ENCODE data around the gene EPGN.

Gene EPGN

GRCh38 chr4:74283614-74284013 lies 24.7 kb upstream of the EPGN start:
- H3K27ac ChIP-seq (ENCODE audit: low read depth, low read length) = no peak overlapping the region

GRCh38 chr4:74284053-74284452 lies 24.2 kb upstream of the EPGN start:
- Histone ChIP-seq H3K9ac (ENCODE audit: low read depth, low read length) (no peak overlapping the region), H3K27me3 (ENCODE audit: control insufficient read depth, insufficient read depth, low read length) (no peaks in the 10 kb centered on the region), H3K36me3 (ENCODE audit: control insufficient read depth, insufficient read depth, low read length) (no peaks in the 10 kb centered on the region), H3K9me3 (ENCODE audit: control insufficient read depth, insufficient read depth, low read length) (no peaks in the 10 kb centered on the region), H3K4me1 (ENCODE audit: control insufficient read depth, insufficient read depth, low read length) (no peaks in the 10 kb centered on the region), H3K27ac (ENCODE audit: low read depth, low read length) (no peak overlapping the region), H3K4me3 (ENCODE audit: low read depth, low read length) (no peak overlapping the region)

More at GRCh38 chr4:74283614-74284013, 24.7 kb upstream of the EPGN start:
- H3K9ac ChIP-seq (ENCODE audit: low read depth, low read length) = no peak overlapping the region
- no peaks in the 10 kb centered on the region for H3K4me1 ChIP-seq (ENCODE audit: control insufficient read depth, insufficient read depth, low read length)
- H3K9me3 ChIP-seq (ENCODE audit: control insufficient read depth, insufficient read depth, low read length) = no peaks in the 10 kb centered on the region
- no peaks in the 10 kb centered on the region for H3K36me3 ChIP-seq (ENCODE audit: control insufficient read depth, insufficient read depth, low read length)
- no peaks in the 10 kb centered on the region for H3K27me3 ChIP-seq (ENCODE audit: control insufficient read depth, insufficient read depth, low read length)
- H3K4me3 ChIP-seq (ENCODE audit: low read depth, low read length) = no peak overlapping the region

- Histone ChIP-seq H3K27me3 (ENCODE audit: control insufficient read depth, insufficient read depth, low read length) (no peaks in the 10 kb centered on the region), H3K27ac (ENCODE audit: low read depth, low read length) (no peak overlapping the region), H3K36me3 (ENCODE audit: control insufficient read depth, insufficient read depth, low read length) (no peaks in the 10 kb centered on the region), H3K4me3 (ENCODE audit: low read depth, low read length) (no peak overlapping the region), H3K9me3 (ENCODE audit: control insufficient read depth, insufficient read depth, low read length) (no peaks in the 10 kb centered on the region), H3K4me1 (ENCODE audit: control insufficient read depth, insufficient read depth, low read length) (no peaks in the 10 kb centered on the region), H3K9ac (ENCODE audit: low read depth, low read length) (no peak overlapping the region)
Measured at GRCh38 chr4:74287164-74287563, 21.1 kb upstream of the EPGN start.

- no peaks in the 10 kb centered on the region for H3K36me3 ChIP-seq (ENCODE audit: control insufficient read depth, insufficient read depth, low read length)
- no peak overlapping the region for H3K9ac ChIP-seq (ENCODE audit: low read depth, low read length)
- no peaks in the 10 kb centered on the region for H3K4me1 ChIP-seq (ENCODE audit: control insufficient read depth, insufficient read depth, low read length)
- no peaks in the 10 kb centered on the region for H3K9me3 ChIP-seq (ENCODE audit: control insufficient read depth, insufficient read depth, low read length)
- H3K4me3 ChIP-seq (ENCODE audit: low read depth, low read length) = no peak overlapping the region
- H3K27ac ChIP-seq (ENCODE audit: low read depth, low read length) = no peak overlapping the region
- H3K27me3 ChIP-seq (ENCODE audit: control insufficient read depth, insufficient read depth, low read length) = no peaks in the 10 kb centered on the region
Measured at GRCh38 chr4:74287791-74288190, 20.5 kb upstream of the EPGN start.

GRCh38 chr4:74291471-74291870 lies 16.8 kb upstream of the EPGN start:
- Histone ChIP-seq H3K4me1 (ENCODE audit: control insufficient read depth, insufficient read depth, low read length) (no peaks in the 10 kb centered on the region), H3K9me3 (ENCODE audit: control insufficient read depth, insufficient read depth, low read length) (no peaks in the 10 kb centered on the region), H3K4me3 (ENCODE audit: low read depth, low read length) (no peak overlapping the region), H3K27ac (ENCODE audit: low read depth, low read length) (no peak overlapping the region), H3K36me3 (ENCODE audit: control insufficient read depth, insufficient read depth, low read length) (no peaks in the 10 kb centered on the region), H3K9ac (ENCODE audit: low read depth, low read length) (no peak overlapping the region), H3K27me3 (ENCODE audit: control insufficient read depth, insufficient read depth, low read length) (no peaks in the 10 kb centered on the region)

GRCh38 chr4:74292111-74292870 lies 16.0 kb upstream of the EPGN start:
- Histone ChIP-seq H3K9me3 (ENCODE audit: control insufficient read depth, insufficient read depth, low read length) (no peaks in the 10 kb centered on the region), H3K4me1 (ENCODE audit: control insufficient read depth, insufficient read depth, low read length) (no peaks in the 10 kb centered on the region), H3K36me3 (ENCODE audit: control insufficient read depth, insufficient read depth, low read length) (no peaks in the 10 kb centered on the region), H3K27ac (ENCODE audit: low read depth, low read length) (no peak overlapping the region), H3K4me3 (ENCODE audit: low read depth, low read length) (no peak overlapping the region), H3K9ac (ENCODE audit: low read depth, low read length) (no peak overlapping the region), H3K27me3 (ENCODE audit: control insufficient read depth, insufficient read depth, low read length) (no peaks in the 10 kb centered on the region)

- no peak overlapping the region for H3K9ac ChIP-seq (ENCODE audit: low read depth, low read length)
- H3K36me3 ChIP-seq (ENCODE audit: control insufficient read depth, insufficient read depth, low read length) = no peaks in the 10 kb centered on the region
- H3K4me1 ChIP-seq (ENCODE audit: control insufficient read depth, insufficient read depth, low read length) = no peaks in the 10 kb centered on the region
- no peaks in the 10 kb centered on the region for H3K27me3 ChIP-seq (ENCODE audit: control insufficient read depth, insufficient read depth, low read length)
- no peak overlapping the region for H3K27ac ChIP-seq (ENCODE audit: low read depth, low read length)
- H3K4me3 ChIP-seq (ENCODE audit: low read depth, low read length) = no peak overlapping the region
- no peaks in the 10 kb centered on the region for H3K9me3 ChIP-seq (ENCODE audit: control insufficient read depth, insufficient read depth, low read length)
Measured at GRCh38 chr4:74293558-74293957, 14.7 kb upstream of the EPGN start.

- no peak overlapping the region for H3K9ac ChIP-seq (ENCODE audit: low read depth, low read length)
- H3K27me3 ChIP-seq (ENCODE audit: control insufficient read depth, insufficient read depth, low read length) = no peaks in the 10 kb centered on the region
- no peak overlapping the region for H3K27ac ChIP-seq (ENCODE audit: low read depth, low read length)
- no peak overlapping the region for H3K4me3 ChIP-seq (ENCODE audit: low read depth, low read length)
- no peaks in the 10 kb centered on the region for H3K36me3 ChIP-seq (ENCODE audit: control insufficient read depth, insufficient read depth, low read length)
- no peaks in the 10 kb centered on the region for H3K4me1 ChIP-seq (ENCODE audit: control insufficient read depth, insufficient read depth, low read length)
- no peaks in the 10 kb centered on the region for H3K9me3 ChIP-seq (ENCODE audit: control insufficient read depth, insufficient read depth, low read length)
Measured at GRCh38 chr4:74294681-74295080, 13.6 kb upstream of the EPGN start.

- no peaks in the 10 kb centered on the region for H3K36me3 ChIP-seq (ENCODE audit: control insufficient read depth, insufficient read depth, low read length)
- H3K9me3 ChIP-seq (ENCODE audit: control insufficient read depth, insufficient read depth, low read length) = no peaks in the 10 kb centered on the region
- H3K9ac ChIP-seq (ENCODE audit: low read depth, low read length) = no peak overlapping the region
- no peak overlapping the region for H3K27ac ChIP-seq (ENCODE audit: low read depth, low read length)
- H3K4me3 ChIP-seq (ENCODE audit: low read depth, low read length) = no peak overlapping the region
- H3K4me1 ChIP-seq (ENCODE audit: control insufficient read depth, insufficient read depth, low read length) = no peaks in the 10 kb centered on the region
- H3K27me3 ChIP-seq (ENCODE audit: control insufficient read depth, insufficient read depth, low read length) = no peaks in the 10 kb centered on the region
Measured at GRCh38 chr4:74297539-74297938, 10.7 kb upstream of the EPGN start.

- Histone ChIP-seq H3K27me3 (ENCODE audit: control insufficient read depth, insufficient read depth, low read length) (no peaks in the 10 kb centered on the region), H3K9me3 (ENCODE audit: control insufficient read depth, insufficient read depth, low read length) (no peaks in the 10 kb centered on the region), H3K4me1 (ENCODE audit: control insufficient read depth, insufficient read depth, low read length) (no peaks in the 10 kb centered on the region), H3K9ac (ENCODE audit: low read depth, low read length) (no peak overlapping the region), H3K4me3 (ENCODE audit: low read depth, low read length) (no peak overlapping the region), H3K27ac (ENCODE audit: low read depth, low read length) (no peak overlapping the region), H3K36me3 (ENCODE audit: control insufficient read depth, insufficient read depth, low read length) (no peaks in the 10 kb centered on the region)
Measured at GRCh38 chr4:74304095-74304625, 4.1 kb upstream of the EPGN start.

GRCh38 chr4:74305000-74305399 lies 3.3 kb upstream of the EPGN start:
- H3K4me1 ChIP-seq (ENCODE audit: control insufficient read depth, insufficient read depth, low read length) = no peaks in the 10 kb centered on the region

More at GRCh38 chr4:74305000-74305399, 3.3 kb upstream of the EPGN start:
- no peaks in the 10 kb centered on the region for H3K9me3 ChIP-seq (ENCODE audit: control insufficient read depth, insufficient read depth, low read length)
- H3K36me3 ChIP-seq (ENCODE audit: control insufficient read depth, insufficient read depth, low read length) = no peaks in the 10 kb centered on the region
- H3K27me3 ChIP-seq (ENCODE audit: control insufficient read depth, insufficient read depth, low read length) = no peaks in the 10 kb centered on the region
- no peak overlapping the region for H3K9ac ChIP-seq (ENCODE audit: low read depth, low read length)
- H3K27ac ChIP-seq (ENCODE audit: low read depth, low read length) = no peak overlapping the region
- no peak overlapping the region for H3K4me3 ChIP-seq (ENCODE audit: low read depth, low read length)
